Glutamatergic neuron (in vitro differentiated cells): ENCODE measurements around the gene CDC5L. TPM values are rescaled to one million over a fixed set of nuclear protein-coding genes. Genes with fewer than 3 reads are reported as not detected.

Source experiments
- DNase-seq: peaks from one replicate; pipeline ENCODE4 v3.0.0; 2022
- H3K27ac Mint-ChIP-seq: one replicate; pipeline ENCODE4 v1.8.0; 2020; ENCODE audit warnings: mild to moderate bottlenecking, mixed read lengths, inconsistent platforms; ENCODE audit not compliant: unreplicated experiment
- H3K27me3 Mint-ChIP-seq: one replicate; pipeline ENCODE4 v1.8.0; 2020; ENCODE audit warnings: mild to moderate bottlenecking, moderate library complexity, mixed read lengths, inconsistent platforms; ENCODE audit not compliant: unreplicated experiment
- H3K36me3 Mint-ChIP-seq: one replicate; pipeline ENCODE4 v1.8.0; 2020; ENCODE audit warnings: mild to moderate bottlenecking, mixed read lengths, inconsistent platforms; ENCODE audit not compliant: unreplicated experiment
- H3K4me1 Mint-ChIP-seq: one replicate; pipeline ENCODE4 v1.8.0; 2020; ENCODE audit warnings: mild to moderate bottlenecking, low read depth, mixed read lengths, inconsistent platforms; ENCODE audit not compliant: unreplicated experiment
- H3K4me3 Mint-ChIP-seq: one replicate; pipeline ENCODE4 v1.8.0; 2020; ENCODE audit warnings: mild to moderate bottlenecking, mixed read lengths, inconsistent platforms; ENCODE audit not compliant: unreplicated experiment
- H3K9me3 Mint-ChIP-seq: one replicate; pipeline ENCODE4 v1.8.0; 2020; ENCODE audit warnings: mild to moderate bottlenecking, moderate library complexity, mixed read lengths, inconsistent platforms; ENCODE audit not compliant: unreplicated experiment
- CTCF ChIP-seq: fragments of 200-600 bp; sonication (generic); IDR thresholded peaks from one replicate; pipeline ENCODE4 v1.5.0; 2021; ENCODE audit not compliant: partially characterized antibody, unreplicated experiment
- total RNA-seq: library from RNA; stranded (reverse); fragmentation: NEBNext Ultra II Directional; extraction: Animal tissue kit (Norgen Biotek cat#: 25700); gene quantifications from one replicate; pipeline ENCODE4 v1.2.1, GENCODE V29; 2021; ENCODE audit not compliant: unreplicated experiment

CDC5L gene
- total RNA-seq, 1 donor from 2014 or later = 19.6 TPM

DNA sequence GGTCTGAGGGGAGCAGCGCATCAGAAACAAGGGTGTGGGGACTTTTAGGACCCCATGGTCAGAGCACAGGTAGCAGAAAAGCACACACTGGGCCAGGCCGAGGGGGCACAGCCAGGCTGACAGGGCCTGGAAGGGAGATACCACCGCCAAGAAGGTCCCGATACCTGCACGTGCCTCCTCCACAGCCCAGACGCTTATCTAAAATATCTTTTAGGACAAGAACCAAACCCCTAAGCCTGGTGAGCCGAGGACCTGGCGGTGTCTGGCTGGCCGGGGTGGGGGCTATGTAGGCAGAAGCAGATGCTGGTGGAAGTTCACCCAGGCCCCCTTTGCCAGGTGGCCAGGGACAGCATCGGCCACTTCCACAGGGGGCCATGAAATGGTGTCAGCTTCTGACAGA lies 89.3 kb downstream of the CDC5L start:
- Mint-ChIP-seq H3K36me3 (no peaks in the 10 kb centered on the region), H3K4me1 (peaks cover 9% of the 10 kb centered on the region), H3K27me3 (no peaks in the 10 kb centered on the region), H3K9me3 (peaks cover 3% of the 10 kb centered on the region), H3K27ac (no peak overlapping the region), H3K4me3 (no peak overlapping the region)
- no peak for DNase-seq
- no peak for TF ChIP-seq CTCF

GRCh38 chr6:44477293-44477894 lies 89.9 kb downstream of the CDC5L start:
- no peak for DNase-seq
- Mint-ChIP-seq H3K4me3 (no peak overlapping the region), H3K9me3 (peaks cover 3% of the 10 kb centered on the region), H3K36me3 (no peaks in the 10 kb centered on the region), H3K27me3 (no peaks in the 10 kb centered on the region), H3K27ac (no peak overlapping the region), H3K4me1 (peaks cover 9% of the 10 kb centered on the region)
- TF ChIP-seq CTCF = no peak

- no peak for DNase-seq
- H3K27me3 Mint-ChIP-seq = no peaks in the 10 kb centered on the region
- no peaks in the 10 kb centered on the region for H3K36me3 Mint-ChIP-seq
- H3K4me1 Mint-ChIP-seq = peaks cover 9% of the 10 kb centered on the region
- H3K27ac Mint-ChIP-seq = no peak overlapping the region
- TF ChIP-seq CTCF = no peak
- H3K9me3 Mint-ChIP-seq = peaks cover 3% of the 10 kb centered on the region
- H3K4me3 Mint-ChIP-seq = no peak overlapping the region
These were observed 90.7 kb downstream of the CDC5L start for GRCh38 chr6:44478158-44478557.

GRCh38 chr6:44478591-44479254 lies 91.2 kb downstream of the CDC5L start:
- Mint-ChIP-seq H3K27ac (no peak overlapping the region), H3K4me1 (peaks cover 10% of the 10 kb centered on the region), H3K36me3 (no peaks in the 10 kb centered on the region), H3K9me3 (peaks cover 3% of the 10 kb centered on the region), H3K27me3 (no peaks in the 10 kb centered on the region), H3K4me3 (no peak overlapping the region)
- DNase-seq = no peak
- no peak for TF ChIP-seq CTCF

DNA sequence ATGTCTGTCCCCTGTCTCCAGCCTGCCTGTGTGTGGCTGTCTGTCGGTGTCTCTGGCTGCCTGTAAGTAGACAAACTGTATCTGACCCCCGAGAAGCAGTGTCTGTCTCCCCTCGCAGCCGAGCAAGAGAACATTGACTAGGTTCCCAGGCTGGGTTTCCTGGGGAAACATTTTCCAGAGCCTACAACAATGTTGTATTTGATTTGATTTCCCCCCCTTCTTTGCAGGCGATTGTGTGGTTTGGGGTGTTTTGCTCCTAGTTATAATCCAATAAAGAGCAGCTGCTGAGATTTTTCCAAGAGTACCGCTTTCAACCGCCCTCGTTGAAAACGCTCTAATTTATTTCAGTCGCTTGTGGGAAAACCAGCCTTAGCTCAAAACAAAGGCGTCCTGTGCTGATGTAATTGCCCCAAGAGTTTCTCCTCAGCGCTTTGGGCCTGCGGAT lies 92.6 kb downstream of the CDC5L start:
- Mint-ChIP-seq H3K4me3 (no peak overlapping the region), H3K36me3 (no peaks in the 10 kb centered on the region), H3K27ac (no peak overlapping the region), H3K27me3 (no peaks in the 10 kb centered on the region), H3K9me3 (peaks cover 2% of the 10 kb centered on the region), H3K4me1 (peaks cover 11% of the 10 kb centered on the region)
- DNase-seq = no peak
- TF ChIP-seq CTCF = no peak
